ENCODE data around the gene HJV. TPM values are rescaled to one million over a fixed set of nuclear protein-coding genes. Genes with fewer than 3 reads are reported as not detected.

HJV gene
- polyA plus RNA-seq, 2 donors, result not detected

GRCh38 chr1:145986551-145986950, 35.0 kb downstream of the HJV start:
- Histone ChIP-seq H3K9me3 (ENCODE audit: control insufficient read depth in 2 of 2, insufficient read depth in 1 of 2, low read depth in 1 of 2, low read length in 1 of 2) (no peaks in the 10 kb centered on the region), H3K4me1 (ENCODE audit: control insufficient read depth in 2 of 2, insufficient read depth in 2 of 2, low read length in 1 of 2) (peaks cover 2 to 6% of the 10 kb centered on the region in 2 donors), H3K27ac (ENCODE audit: low read depth in 2 of 2, low read length in 1 of 2) (peak overlapping the region; percentile 68 to 69), H3K27me3 (ENCODE audit: control insufficient read depth in 1 of 2, insufficient read depth in 2 of 2, low read length in 2 of 2) (no peaks in the 10 kb centered on the region), H3K36me3 (ENCODE audit: control insufficient read depth in 2 of 2, insufficient read depth in 2 of 2, low read length in 1 of 2) (no peaks in the 10 kb centered on the region), H3K4me3 (ENCODE audit: low read depth in 1 of 2, low read length in 2 of 2) (no peak overlapping the region)
- 86 to 88% methylated on average over 6 of the region's 6 CpGs for WGBS, 2 donors

- Histone ChIP-seq H3K27ac (ENCODE audit: low read depth in 2 of 2, low read length in 1 of 2) (peak overlapping the region; percentile 69 to 96), H3K27me3 (ENCODE audit: control insufficient read depth in 1 of 2, insufficient read depth in 2 of 2, low read length in 2 of 2) (no peaks in the 10 kb centered on the region), H3K9me3 (ENCODE audit: control insufficient read depth in 2 of 2, insufficient read depth in 1 of 2, low read depth in 1 of 2, low read length in 1 of 2) (no peaks in the 10 kb centered on the region), H3K4me3 (ENCODE audit: low read depth in 1 of 2, low read length in 2 of 2) (peak overlapping the region in 1 of 2 donors; percentile 21), H3K36me3 (ENCODE audit: control insufficient read depth in 2 of 2, insufficient read depth in 2 of 2, low read length in 1 of 2) (no peaks in the 10 kb centered on the region), H3K4me1 (ENCODE audit: control insufficient read depth in 2 of 2, insufficient read depth in 2 of 2, low read length in 1 of 2) (peaks cover 4 to 6% of the 10 kb centered on the region in 2 donors)
- 30 to 34% methylated on average over 15 of the region's 15 CpGs for WGBS, 2 donors
Observed at GRCh38 chr1:145985502-145986439, 35.8 kb downstream of the HJV start.

GRCh38 chr1:145985129-145985501, 36.4 kb downstream of the HJV start:
- Histone ChIP-seq H3K27ac (ENCODE audit: low read depth in 2 of 2, low read length in 1 of 2) (peak overlapping the region; percentile 69 to 96), H3K27me3 (ENCODE audit: control insufficient read depth in 1 of 2, insufficient read depth in 2 of 2, low read length in 2 of 2) (no peaks in the 10 kb centered on the region), H3K4me3 (ENCODE audit: low read depth in 1 of 2, low read length in 2 of 2) (peak overlapping the region in 1 of 2 donors; percentile 21), H3K4me1 (ENCODE audit: control insufficient read depth in 2 of 2, insufficient read depth in 2 of 2, low read length in 1 of 2) (peaks cover 4 to 6% of the 10 kb centered on the region in 2 donors), H3K36me3 (ENCODE audit: control insufficient read depth in 2 of 2, insufficient read depth in 2 of 2, low read length in 1 of 2) (no peaks in the 10 kb centered on the region), H3K9me3 (ENCODE audit: control insufficient read depth in 2 of 2, insufficient read depth in 1 of 2, low read depth in 1 of 2, low read length in 1 of 2) (no peaks in the 10 kb centered on the region)
- 37 to 40% methylated on average over 2 of the region's 2 CpGs for WGBS, 2 donors

DNA sequence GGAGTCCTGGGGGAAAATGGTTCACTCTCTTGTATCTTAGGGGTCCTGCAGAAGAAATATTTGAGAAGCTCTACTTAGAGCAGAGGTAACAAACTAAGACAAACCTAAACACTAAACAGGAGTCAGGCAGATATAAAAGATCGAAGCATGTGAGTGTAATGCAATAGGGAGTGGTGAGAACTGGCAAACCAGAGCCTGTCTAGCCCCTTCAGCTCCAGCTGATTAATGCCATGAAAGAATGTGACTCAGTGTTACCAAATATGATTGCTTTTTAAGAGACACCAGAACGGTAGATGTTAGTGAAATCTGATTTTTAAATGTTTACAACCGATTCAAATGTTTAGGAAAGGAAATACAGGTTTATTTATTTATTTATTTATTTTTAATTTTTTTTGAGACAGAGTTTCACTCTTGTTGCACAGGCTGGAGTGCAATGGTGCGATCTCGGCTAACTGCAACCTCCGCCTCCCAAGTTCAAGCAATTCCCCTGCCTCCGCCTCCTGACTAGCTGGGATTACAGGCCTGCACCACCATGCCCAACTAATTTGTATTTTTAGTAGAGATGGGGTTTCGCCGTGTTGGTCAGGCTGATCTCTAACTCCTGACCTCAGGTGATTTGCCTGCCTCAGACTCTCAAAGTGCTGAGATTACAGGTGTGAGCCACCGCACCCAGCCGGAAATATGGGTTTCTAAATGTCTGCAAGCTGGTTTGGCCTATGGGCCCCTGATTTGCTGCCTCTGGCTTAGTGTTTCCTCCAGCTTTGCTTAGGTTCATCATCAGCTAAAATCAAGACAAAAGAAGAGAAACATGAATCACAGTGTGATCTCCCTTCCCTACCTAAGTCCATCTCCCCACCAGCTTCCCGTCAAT, 37.3 kb downstream of the HJV start:
- H3K9me3 ChIP-seq (ENCODE audit: control insufficient read depth in 2 of 2, insufficient read depth in 1 of 2, low read depth in 1 of 2, low read length in 1 of 2), result no peaks in the 10 kb centered on the region
- no peak overlapping the region for H3K4me3 ChIP-seq (ENCODE audit: low read depth in 1 of 2, low read length in 2 of 2)
- 78 to 85% methylated on average over 12 of the region's 12 CpGs for WGBS, 2 donors
- peaks cover 4 to 6% of the 10 kb centered on the region in 2 donors for H3K4me1 ChIP-seq (ENCODE audit: control insufficient read depth in 2 of 2, insufficient read depth in 2 of 2, low read length in 1 of 2)
- peak overlapping the region; percentile 69 to 96 for H3K27ac ChIP-seq (ENCODE audit: low read depth in 2 of 2, low read length in 1 of 2)
- H3K36me3 ChIP-seq (ENCODE audit: control insufficient read depth in 2 of 2, insufficient read depth in 2 of 2, low read length in 1 of 2), result no peaks in the 10 kb centered on the region
- no peaks in the 10 kb centered on the region for H3K27me3 ChIP-seq (ENCODE audit: control insufficient read depth in 1 of 2, insufficient read depth in 2 of 2, low read length in 2 of 2)

DNA sequence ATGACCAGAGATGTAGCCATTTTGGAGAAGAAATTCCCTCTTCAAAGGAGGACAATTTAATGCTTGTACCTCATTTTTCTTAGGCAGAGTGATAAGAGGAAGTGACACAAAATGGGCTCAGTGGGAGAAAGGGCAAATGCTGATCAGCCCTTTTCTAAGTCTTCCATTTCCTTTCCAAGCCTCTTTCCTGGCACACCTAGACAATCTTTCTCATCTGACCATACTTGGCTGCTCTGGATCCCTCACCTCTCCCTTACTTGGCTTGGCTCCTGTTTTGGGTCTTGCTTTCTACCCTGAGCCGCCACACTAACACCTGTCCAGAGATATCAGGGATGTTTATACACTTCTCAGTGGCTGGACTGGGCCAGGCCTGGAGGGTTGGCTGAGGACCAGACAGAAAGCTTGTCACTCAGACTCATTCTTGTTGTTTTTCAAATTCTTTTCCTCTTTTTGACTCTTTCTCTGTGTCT, 38.3 kb downstream of the HJV start:
- Histone ChIP-seq H3K4me3 (ENCODE audit: low read depth in 1 of 2, low read length in 2 of 2) (no peak overlapping the region), H3K9me3 (ENCODE audit: control insufficient read depth in 2 of 2, insufficient read depth in 1 of 2, low read depth in 1 of 2, low read length in 1 of 2) (no peaks in the 10 kb centered on the region), H3K27me3 (ENCODE audit: control insufficient read depth in 1 of 2, insufficient read depth in 2 of 2, low read length in 2 of 2) (no peaks in the 10 kb centered on the region), H3K36me3 (ENCODE audit: control insufficient read depth in 2 of 2, insufficient read depth in 2 of 2, low read length in 1 of 2) (no peaks in the 10 kb centered on the region), H3K27ac (ENCODE audit: low read depth in 2 of 2, low read length in 1 of 2) (peak overlapping the region; percentile 70 to 91), H3K4me1 (ENCODE audit: control insufficient read depth in 2 of 2, insufficient read depth in 2 of 2, low read length in 1 of 2) (peaks cover 4 to 10% of the 10 kb centered on the region in 2 donors)
- 60 to 68% methylated on average over 1 of the region's 1 CpG for WGBS, 2 donors

GRCh38 chr1:145982010-145982723, 39.4 kb downstream of the HJV start:
- Histone ChIP-seq H3K9me3 (ENCODE audit: control insufficient read depth in 2 of 2, insufficient read depth in 1 of 2, low read depth in 1 of 2, low read length in 1 of 2) (no peaks in the 10 kb centered on the region), H3K36me3 (ENCODE audit: control insufficient read depth in 2 of 2, insufficient read depth in 2 of 2, low read length in 1 of 2) (no peaks in the 10 kb centered on the region), H3K4me3 (ENCODE audit: low read depth in 1 of 2, low read length in 2 of 2) (no peak overlapping the region), H3K27me3 (ENCODE audit: control insufficient read depth in 1 of 2, insufficient read depth in 2 of 2, low read length in 2 of 2) (no peaks in the 10 kb centered on the region), H3K4me1 (ENCODE audit: control insufficient read depth in 2 of 2, insufficient read depth in 2 of 2, low read length in 1 of 2) (peaks cover 4 to 10% of the 10 kb centered on the region in 2 donors), H3K27ac (ENCODE audit: low read depth in 2 of 2, low read length in 1 of 2) (peak overlapping the region; percentile 68 to 70)
- WGBS, 2 donors, result 64 to 67% methylated on average over 6 of the region's 6 CpGs

DNA sequence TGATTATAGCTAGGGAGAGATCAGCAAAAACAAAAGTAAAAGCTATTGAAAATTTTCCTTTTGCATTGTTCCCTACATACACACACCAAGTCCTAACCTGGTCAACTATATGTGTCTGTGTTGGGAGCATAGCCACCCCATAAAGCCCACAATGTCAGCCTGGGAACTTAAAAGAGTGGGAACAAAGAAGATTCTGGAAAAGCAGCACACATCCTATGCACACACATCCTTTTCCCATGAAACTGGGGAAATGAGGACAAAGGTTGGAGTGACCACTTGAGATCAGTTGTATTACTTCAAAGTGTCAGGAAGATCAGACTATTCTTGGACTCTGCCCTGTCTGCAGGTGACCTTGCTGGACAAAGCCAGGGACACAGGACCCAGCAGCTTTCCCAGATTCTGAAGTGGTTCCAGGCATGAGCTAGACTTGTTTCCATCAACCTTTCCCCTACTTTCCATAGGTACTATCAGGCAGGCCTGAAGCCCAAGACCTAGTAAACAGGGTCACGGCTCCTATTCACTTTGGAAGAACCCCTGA, 41.0 kb downstream of the HJV start:
- 85 to 87% methylated on average over 1 of the region's 1 CpG for WGBS, 2 donors
- Histone ChIP-seq H3K27ac (ENCODE audit: low read depth in 2 of 2, low read length in 1 of 2) (peak overlapping the region; percentile 57 to 93), H3K36me3 (ENCODE audit: control insufficient read depth in 2 of 2, insufficient read depth in 2 of 2, low read length in 1 of 2) (no peaks in the 10 kb centered on the region), H3K4me3 (ENCODE audit: low read depth in 1 of 2, low read length in 2 of 2) (peak overlapping the region in 1 of 2 donors; percentile 11), H3K4me1 (ENCODE audit: control insufficient read depth in 2 of 2, insufficient read depth in 2 of 2, low read length in 1 of 2) (peaks cover 4 to 8% of the 10 kb centered on the region in 2 donors), H3K9me3 (ENCODE audit: control insufficient read depth in 2 of 2, insufficient read depth in 1 of 2, low read depth in 1 of 2, low read length in 1 of 2) (no peaks in the 10 kb centered on the region), H3K27me3 (ENCODE audit: control insufficient read depth in 1 of 2, insufficient read depth in 2 of 2, low read length in 2 of 2) (no peaks in the 10 kb centered on the region)

DNA sequence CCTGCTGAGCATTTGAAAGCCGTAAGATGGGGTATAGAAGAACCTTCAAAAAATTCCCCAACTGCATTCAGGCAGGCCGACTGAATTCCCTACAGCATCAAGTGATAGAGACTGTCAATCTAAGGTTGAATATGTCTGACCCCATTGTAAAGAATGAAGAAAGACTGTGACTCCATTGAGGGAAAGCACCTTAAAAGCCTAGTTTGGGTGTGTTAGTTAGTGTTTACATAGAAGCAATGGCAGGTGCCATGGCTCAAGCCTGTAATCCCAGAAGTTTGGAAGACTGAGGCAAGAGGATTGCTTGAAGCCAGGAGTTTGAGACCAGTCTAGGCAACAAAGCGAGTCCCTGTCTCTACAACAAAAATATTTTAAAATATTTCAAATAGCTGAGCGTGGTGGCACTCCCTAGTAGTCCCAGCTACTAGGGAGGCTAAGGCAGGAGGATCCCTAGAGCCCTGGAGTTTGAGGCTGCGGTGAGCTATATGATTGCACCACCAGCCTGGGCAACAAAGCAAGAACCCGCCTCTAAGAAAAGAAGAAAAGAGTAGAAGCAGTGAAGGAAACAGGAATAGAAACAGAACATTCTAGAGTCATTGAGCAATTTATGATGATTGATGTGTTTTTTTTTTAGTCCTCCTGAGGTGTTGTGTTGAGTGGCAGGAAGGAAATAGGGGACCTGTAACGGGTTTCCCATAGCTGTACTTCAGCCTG, 41.6 kb downstream of the HJV start:
- Histone ChIP-seq H3K36me3 (ENCODE audit: control insufficient read depth in 2 of 2, insufficient read depth in 2 of 2, low read length in 1 of 2) (peaks cover 2% of the 10 kb centered on the region in 2 donors), H3K4me3 (ENCODE audit: low read depth in 1 of 2, low read length in 2 of 2) (peak overlapping the region in 1 of 2 donors; percentile 22), H3K4me1 (ENCODE audit: control insufficient read depth in 2 of 2, insufficient read depth in 2 of 2, low read length in 1 of 2) (peaks cover 2 to 8% of the 10 kb centered on the region in 2 donors)

More for the DNA sequence above, 41.6 kb downstream of the HJV start:
- WGBS, 2 donors, result 33 to 39% methylated on average over 7 of the region's 7 CpGs
- Histone ChIP-seq H3K9me3 (ENCODE audit: control insufficient read depth in 2 of 2, insufficient read depth in 1 of 2, low read depth in 1 of 2, low read length in 1 of 2) (no peaks in the 10 kb centered on the region), H3K27ac (ENCODE audit: low read depth in 2 of 2, low read length in 1 of 2) (peak overlapping the region; percentile 93 to 98), H3K27me3 (ENCODE audit: control insufficient read depth in 1 of 2, insufficient read depth in 2 of 2, low read length in 2 of 2) (no peaks in the 10 kb centered on the region)

Data from esophagus (tissue), 2 donors.